Effector CD8-positive, alpha-beta T cell (primary cell): ENCODE results near the gene IGLL1.

Experiments
- DNase-seq: peaks from one replicate; lab custom pipeline; 2025; lab: John Stamatoyannopoulos, UW

IGLL1 gene

GRCh38 chr22:23527971-23528740, 51.9 kb downstream of the IGLL1 start:
- no peak for DNase-seq

- DNase-seq = no peak
Measured at GRCh38 chr22:23526596-23527316, 53.3 kb downstream of the IGLL1 start.

GRCh38 chr22:23525510-23525909, 54.6 kb downstream of the IGLL1 start:
- DNase-seq = no peak

GRCh38 chr22:23524226-23524625, 55.9 kb downstream of the IGLL1 start:
- no peak for DNase-seq

GRCh38 chr22:23523713-23524112, 56.4 kb downstream of the IGLL1 start:
- no peak for DNase-seq
